ENCODE measurements around the gene ZNF672. TPM values are rescaled to one million over a fixed set of nuclear protein-coding genes. Genes with fewer than 3 reads are reported as not detected.

ZNF672 gene
- total and polyA plus RNA-seq, 2 of the 13 experiments (the other 11 are each of a cell fraction or from before 2014, with no cell fraction given) = 17.2 to 22.9 TPM

DNA sequence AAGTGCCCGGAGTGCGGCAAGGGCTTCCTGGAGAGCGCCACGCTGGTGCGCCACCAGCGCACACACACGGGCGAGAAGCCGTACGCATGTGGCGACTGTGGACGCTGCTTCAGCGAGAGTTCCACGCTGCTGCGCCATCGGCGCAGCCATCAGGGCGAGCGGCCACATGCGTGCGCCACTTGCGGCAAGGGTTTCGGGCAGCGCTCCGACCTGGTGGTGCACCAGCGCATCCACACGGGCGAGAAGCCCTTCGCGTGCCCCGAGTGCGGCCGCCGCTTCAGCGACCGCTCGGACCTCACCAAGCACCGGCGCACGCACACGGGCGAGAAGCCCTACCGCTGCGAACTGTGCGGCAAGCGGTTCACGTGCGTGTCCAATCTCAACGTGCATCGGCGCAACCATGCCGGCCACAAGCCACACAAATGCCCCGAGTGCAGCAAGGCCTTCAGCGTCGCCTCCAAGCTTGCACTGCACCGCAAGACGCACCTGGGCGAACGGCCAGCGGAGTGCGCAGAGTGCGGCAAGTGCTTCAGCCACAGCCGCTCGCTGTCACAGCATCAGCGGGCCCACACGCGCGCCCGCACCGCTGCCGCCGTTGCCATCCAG, 10.0 kb downstream of the ZNF672 start (continued):
- no peak for TF ChIP-seq ZNF724P (CRISPR knock-in tag; IDR thresholded peaks at IDR 0.05; ENCODE audit: borderline replicate concordance)
- TF ChIP-seq, protein P1, sequence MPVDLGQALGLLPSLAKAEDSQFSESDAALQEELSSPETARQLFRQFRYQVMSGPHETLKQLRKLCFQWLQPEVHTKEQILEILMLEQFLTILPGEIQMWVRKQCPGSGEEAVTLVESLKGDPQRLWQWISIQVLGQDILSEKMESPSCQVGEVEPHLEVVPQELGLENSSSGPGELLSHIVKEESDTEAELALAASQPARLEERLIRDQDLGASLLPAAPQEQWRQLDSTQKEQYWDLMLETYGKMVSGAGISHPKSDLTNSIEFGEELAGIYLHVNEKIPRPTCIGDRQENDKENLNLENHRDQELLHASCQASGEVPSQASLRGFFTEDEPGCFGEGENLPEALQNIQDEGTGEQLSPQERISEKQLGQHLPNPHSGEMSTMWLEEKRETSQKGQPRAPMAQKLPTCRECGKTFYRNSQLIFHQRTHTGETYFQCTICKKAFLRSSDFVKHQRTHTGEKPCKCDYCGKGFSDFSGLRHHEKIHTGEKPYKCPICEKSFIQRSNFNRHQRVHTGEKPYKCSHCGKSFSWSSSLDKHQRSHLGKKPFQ (CRISPR knock-in tag; IDR thresholded peaks at IDR 0.05; ENCODE audit: insufficient replicate concordance) = no peak
- TF ChIP-seq KMT2B (CRISPR knock-in tag; IDR thresholded peaks at IDR 0.05) = no peak
- no peak for TF ChIP-seq ISX (CRISPR knock-in tag; conservative IDR thresholded peaks at IDR 0.05)
- no peak for TF ChIP-seq MTF2 (CRISPR knock-in tag; IDR thresholded peaks at IDR 0.05; ENCODE audit: borderline replicate concordance)
- TF ChIP-seq HMGXB4 (CRISPR knock-in tag; IDR thresholded peaks at IDR 0.05; ENCODE audit: borderline replicate concordance in 1 of 2, low read depth in 1 of 2) = no peak
- no peak for TF ChIP-seq CEBPZ (IDR thresholded peaks at IDR 0.05; ENCODE audit: low read length)
- TF ChIP-seq AGO2 (optimal IDR thresholded peaks at IDR 0.05; ENCODE audit: low read depth, low read length) = peak; percentile 84
- TF ChIP-seq, protein P2, sequence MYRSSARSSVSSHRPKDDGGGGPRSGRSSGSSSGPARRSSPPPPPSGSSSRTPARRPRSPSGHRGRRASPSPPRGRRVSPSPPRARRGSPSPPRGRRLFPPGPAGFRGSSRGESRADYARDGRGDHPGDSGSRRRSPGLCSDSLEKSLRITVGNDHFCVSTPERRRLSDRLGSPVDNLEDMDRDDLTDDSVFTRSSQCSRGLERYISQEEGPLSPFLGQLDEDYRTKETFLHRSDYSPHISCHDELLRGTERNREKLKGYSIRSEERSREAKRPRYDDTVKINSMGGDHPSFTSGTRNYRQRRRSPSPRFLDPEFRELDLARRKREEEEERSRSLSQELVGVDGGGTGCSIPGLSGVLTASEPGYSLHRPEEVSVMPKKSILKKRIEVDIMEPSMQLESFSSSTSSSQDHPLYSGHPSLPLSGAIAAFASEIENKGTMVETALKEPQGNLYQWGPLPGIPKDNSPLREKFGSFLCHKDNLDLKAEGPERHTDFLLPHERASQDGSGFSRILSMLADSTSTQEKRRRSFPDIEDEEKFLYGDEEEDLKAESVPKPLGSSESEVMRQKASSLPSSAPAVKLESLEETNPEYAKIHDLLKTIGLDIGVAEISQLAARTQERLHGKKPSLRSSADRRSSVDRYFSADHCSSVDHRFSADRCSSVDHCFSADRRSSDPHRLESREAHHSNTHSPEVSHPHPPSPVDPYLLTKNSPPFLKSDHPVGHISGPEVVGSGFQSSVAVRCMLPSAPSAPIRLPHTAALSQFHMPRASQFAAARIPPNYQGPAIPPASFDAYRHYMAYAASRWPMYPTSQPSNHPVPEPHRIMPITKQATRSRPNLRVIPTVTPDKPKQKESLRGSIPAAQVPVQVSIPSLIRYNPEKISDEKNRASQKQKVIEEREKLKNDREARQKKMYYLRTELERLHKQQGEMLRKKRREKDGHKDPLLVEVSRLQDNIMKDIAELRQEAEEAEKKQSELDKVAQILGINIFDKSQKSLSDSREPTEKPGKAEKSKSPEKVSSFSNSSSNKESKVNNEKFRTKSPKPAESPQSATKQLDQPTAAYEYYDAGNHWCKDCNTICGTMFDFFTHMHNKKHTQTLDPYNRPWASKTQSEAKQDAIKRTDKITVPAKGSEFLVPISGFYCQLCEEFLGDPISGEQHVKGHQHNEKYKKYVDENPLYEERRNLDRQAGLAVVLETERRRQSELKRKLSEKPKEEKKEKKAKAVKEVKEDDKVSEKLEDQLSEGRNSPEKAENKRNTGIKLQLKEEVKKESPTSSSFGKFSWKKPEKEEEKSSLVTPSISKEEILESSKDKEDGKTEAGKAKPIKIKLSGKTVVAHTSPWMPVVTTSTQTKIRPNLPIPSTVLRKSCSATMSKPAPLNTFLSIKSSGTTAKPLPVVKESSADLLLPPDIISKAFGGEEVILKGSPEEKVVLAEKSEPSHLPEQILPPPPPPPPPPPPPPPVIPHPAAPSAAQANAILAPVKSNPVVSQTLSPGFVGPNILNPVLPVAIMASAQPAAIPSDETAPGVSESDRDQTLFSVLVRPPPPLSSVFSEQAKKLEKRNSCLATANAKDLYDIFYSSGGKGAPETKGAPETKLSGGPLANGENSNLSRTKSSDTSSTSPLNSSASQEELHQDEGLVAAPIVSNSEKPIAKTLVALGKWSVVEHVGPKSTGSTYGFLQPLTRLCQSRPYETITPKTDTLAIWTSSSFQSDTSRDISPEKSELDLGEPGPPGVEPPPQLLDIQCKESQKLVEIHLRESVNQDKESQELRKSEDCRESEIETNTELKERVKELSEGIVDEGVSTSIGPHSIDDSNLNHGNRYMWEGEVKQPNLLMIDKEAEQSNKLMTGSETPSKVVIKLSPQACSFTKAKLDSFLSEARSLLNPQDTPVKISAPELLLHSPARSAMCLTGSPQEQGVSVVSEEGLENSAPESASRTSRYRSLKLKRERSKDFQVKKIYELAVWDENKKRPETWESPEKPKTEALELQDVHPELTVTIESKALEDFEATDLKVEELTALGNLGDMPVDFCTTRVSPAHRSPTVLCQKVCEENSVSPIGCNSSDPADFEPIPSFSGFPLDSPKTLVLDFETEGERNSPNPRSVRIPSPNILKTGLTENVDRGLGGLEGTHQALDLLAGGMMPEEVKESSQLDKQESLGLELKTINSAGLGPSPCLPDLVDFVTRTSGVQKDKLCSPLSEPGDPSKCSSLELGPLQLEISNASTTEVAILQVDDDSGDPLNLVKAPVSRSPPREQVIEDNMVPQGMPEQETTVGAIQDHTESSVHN (CRISPR knock-in tag; IDR thresholded peaks at IDR 0.05) = no peak
- TF ChIP-seq ZNF841 (CRISPR knock-in tag; IDR thresholded peaks at IDR 0.05; ENCODE audit: borderline replicate concordance) = no peak
- TF ChIP-seq ZC3H13 (CRISPR knock-in tag; IDR thresholded peaks at IDR 0.05) = peak; percentile 71; the same call in 1 of the 2 replicates

All from HepG2 (cell line).